CD14-positive monocyte (primary cell): Measurements from ENCODE around the gene HK1. TPM values are rescaled to one million over a fixed set of nuclear protein-coding genes. Genes with fewer than 3 reads are reported as not detected.

Experiments
- DNase-seq, 3 donors: peaks; one replicate each; pipeline ENCODE4 v3.0.0-alpha.2; 2011 to 2022
- H2AFZ ChIP-seq: 2 replicates; pipeline ENCODE4 v1.6.0; 2012; ENCODE audit warnings: mild to moderate bottlenecking, low read depth, low read length, inconsistent platforms; ENCODE audit not compliant: insufficient read depth, poor library complexity, severe bottlenecking
- H3K27ac ChIP-seq, 2 donors: 1 replicate in 1 of 2; 2 replicates in 1 of 2; pipeline ENCODE4 v1.5.1; 2012 to 2013; ENCODE audit warnings: low read length in 2 of 2, control low read depth in 1 of 2, inconsistent platforms in 1 of 2, low read depth in 1 of 2, mild to moderate bottlenecking in 1 of 2
- H3K27me3 ChIP-seq, 2 donors: one replicate each; pipeline versions ENCODE4 v1.6.0 to v1.6.1; 2011 to 2013; ENCODE audit warnings: low read length in 2 of 2; ENCODE audit not compliant: control insufficient read depth in 2 of 2, insufficient read depth in 2 of 2
- H3K36me3 ChIP-seq, 2 donors: replicated peaks in 1 of 2; 1 replicate in 1 of 2; 2 replicates in 1 of 2; pipeline versions ENCODE4 v1.5.1 to v1.6.1; 2012 to 2013; ENCODE audit warnings: low read length in 2 of 2, control low read depth in 1 of 2, inconsistent platforms in 1 of 2, mild to moderate bottlenecking in 1 of 2; ENCODE audit not compliant: insufficient read depth in 2 of 2, control insufficient read depth in 1 of 2
- H3K4me1 ChIP-seq, 2 donors: 1 replicate in 1 of 2; 2 replicates in 1 of 2; pipeline versions ENCODE4 v1.5.1 to v1.6.1; 2012 to 2013; ENCODE audit warnings: low read length in 2 of 2, control low read depth in 1 of 2, inconsistent platforms in 1 of 2, mild to moderate bottlenecking in 1 of 2, moderate library complexity in 1 of 2; ENCODE audit not compliant: insufficient read depth in 2 of 2, control insufficient read depth in 1 of 2
- H3K4me2 ChIP-seq: replicated peaks from 2 replicates; pipeline ENCODE3; 2012; ENCODE audit warnings: low read length, moderate library complexity, mild to moderate bottlenecking; ENCODE audit not compliant: poor library complexity, severe bottlenecking; ENCODE audit errors: extremely low read depth
- H3K4me3 ChIP-seq, 3 experiments: fragments of 200-600 bp in 1 of 3; sonication (generic) in 1 of 3; replicated peaks in 1 of 3; 1 replicate in 2 of 3; 2 replicates in 1 of 3; pipeline ENCODE4 v1.5.1; 2011 to 2013; ENCODE audit warnings: low read length in 3 of 3, mild to moderate bottlenecking in 3 of 3, control low read depth in 2 of 3, low read depth in 2 of 3, inconsistent platforms in 1 of 3, moderate library complexity in 1 of 3
- H3K79me2 ChIP-seq: 2 replicates; pipeline ENCODE4 v1.6.0; 2012; ENCODE audit warnings: mild to moderate bottlenecking, control low read depth, inconsistent platforms, low read length, moderate library complexity; ENCODE audit not compliant: insufficient read depth
- H3K9ac ChIP-seq: 2 replicates; pipeline ENCODE4 v1.6.0; 2017; ENCODE audit warnings: low read length, mild to moderate bottlenecking; ENCODE audit not compliant: insufficient read depth, poor library complexity, severe bottlenecking
- H3K9me3 ChIP-seq, 2 donors: replicated peaks in 1 of 2; 1 replicate in 1 of 2; 2 replicates in 1 of 2; pipeline versions ENCODE4 v1.5.1 to v1.6.1; 2012 to 2013; ENCODE audit warnings: low read length in 2 of 2, control low read depth in 1 of 2; ENCODE audit not compliant: control insufficient read depth in 1 of 2, insufficient read depth in 1 of 2
- H4K20me1 ChIP-seq: 2 replicates; pipeline ENCODE4 v1.6.0; 2012; ENCODE audit warnings: mild to moderate bottlenecking, low read length, control low read depth, moderate library complexity; ENCODE audit not compliant: insufficient read depth
- H3K27ac Mint-ChIP-seq, 7 donors: one replicate each; pipeline ENCODE4 v1.8.0; 2020; ENCODE audit warnings: mild to moderate bottlenecking in 7 of 7, mixed read lengths in 7 of 7, moderate library complexity in 6 of 7, inconsistent platforms in 2 of 7
- H3K27me3 Mint-ChIP-seq, 3 donors: one replicate each; pipeline ENCODE4 v1.8.0; 2021 to 2022; ENCODE audit warnings: low read depth in 3 of 3, mild to moderate bottlenecking in 3 of 3, mixed read lengths in 3 of 3, moderate library complexity in 3 of 3, inconsistent platforms in 1 of 3
- H3K36me3 Mint-ChIP-seq, 2 donors: one replicate each; pipeline ENCODE4 v1.8.0; 2020; ENCODE audit warnings: mixed read lengths in 2 of 2, inconsistent platforms in 1 of 2, mild to moderate bottlenecking in 1 of 2
- H3K4me1 Mint-ChIP-seq: one replicate; pipeline ENCODE4 v1.8.0; 2020; ENCODE audit warnings: mild to moderate bottlenecking, mixed read lengths
- H3K4me3 Mint-ChIP-seq, 2 donors: one replicate each; pipeline ENCODE4 v1.8.0; 2020; ENCODE audit warnings: mild to moderate bottlenecking in 2 of 2, mixed read lengths in 2 of 2, moderate library complexity in 1 of 2
- H3K9me3 Mint-ChIP-seq, 7 donors: one replicate each; pipeline ENCODE4 v1.8.0; 2020 to 2022; ENCODE audit warnings: mixed read lengths in 7 of 7, mild to moderate bottlenecking in 6 of 7, moderate library complexity in 6 of 7, inconsistent platforms in 2 of 7
- CTCF ChIP-seq: fragments of 200-600 bp; IDR thresholded peaks from one replicate; pipeline ENCODE4 v1.8.0; 2022; ENCODE audit warnings: antibody characterized with exemption, mild to moderate bottlenecking
- WGBS: methylation state at CpG from one replicate; pipeline ENCODE4 v1.1.5; 2013; ENCODE audit warnings: missing lambda C conversion rate; ENCODE audit not compliant: insufficient coverage; 5-methylcytosine and 5-hydroxymethylcytosine counted together
- intact Hi-C, 2 donors: fragments of 100-400 bp; cut with micrococcal nuclease; formaldehyde crosslinking; loops; one replicate each; pipeline versions ENCODE4 v1.15.0 to v1.15.1; 2023
- polyA plus RNA-seq, 3 donors: library from polyadenylated mRNA; depleted of rRNA in 1 of 3; unstranded in 2 of 3; stranded (reverse) in 1 of 3; fragments of 300-500 nt in 2 of 3; fragments of >200 nt in 1 of 3; fragmentation: Illumina TruSeq in 2 of 3; gene quantifications; 1 replicate in 2 of 3; 2 replicates in 1 of 3; pipeline ENCODE4 v1.2.3, GENCODE V29; 2012 to 2021

Gene HK1
- polyA plus RNA-seq, 3 donors, result 57.9 to 146 (median 125) TPM

- no peak overlapping the region for H3K4me3 Mint-ChIP-seq
- peaks cover 68% of the 10 kb centered on the region for H3K4me1 Mint-ChIP-seq
- H3K4me2 ChIP-seq, result no peak overlapping the region
Observed at GRCh38 chr10:69326692-69327091, 48.4 kb downstream of the HK1 start.

More at GRCh38 chr10:69326692-69327091, 48.4 kb downstream of the HK1 start:
- Histone ChIP-seq H3K36me3 (peaks cover 3 to 24% of the 10 kb centered on the region in 2 donors), H3K4me1 (peaks cover 44 to 66% of the 10 kb centered on the region in 2 donors), H4K20me1 (peaks cover 96% of the 10 kb centered on the region), H2AFZ (no peak overlapping the region), H3K9me3 (no peaks in the 10 kb centered on the region), H3K79me2 (peaks cover 99% of the 10 kb centered on the region), H3K27ac (peak overlapping the region in 1 of 2 donors; percentile 79), H3K9ac (no peak overlapping the region), H3K27me3 (no peaks in the 10 kb centered on the region), H3K4me3 (no peak overlapping the region)
- WGBS, result no CpG with 5 or more reads among the region's 3 CpGs
- peak overlapping the region in 4 of 7 donors; percentile 41 to 93 (median 82) for H3K27ac Mint-ChIP-seq
- H3K27me3 Mint-ChIP-seq, result peaks cover 0 to 2% (median 1%) of the 10 kb centered on the region in 3 donors
- TF ChIP-seq CTCF, result no peak
- no peak for DNase-seq
- peaks cover 16 to 50% of the 10 kb centered on the region in 2 donors for H3K36me3 Mint-ChIP-seq
- H3K9me3 Mint-ChIP-seq, result no peaks in the 10 kb centered on the region
- intact Hi-C loops, result no loop called here
